Ovary (tissue), 9 donors: ENCODE data around the gene BTG1. TPM values are rescaled to one million over a fixed set of nuclear protein-coding genes. Genes with fewer than 3 reads are reported as not detected.
"Not testable (repeated sequence)": the region's sequence is repeated elsewhere in the genome, so short reads cannot be mapped to it uniquely, and the experiment has no call there.

Source experiments
- DNase-seq, 5 donors: peaks; one replicate each; pipeline ENCODE4 v3.0.0-alpha.2; 2019 to 2020
- H3K27ac ChIP-seq, 2 donors: fragments of 200-600 bp; one replicate each; pipeline versions ENCODE4 v1.5.1 to v1.8.0; 2019 to 2022
- H3K27me3 ChIP-seq: fragments of 200-600 bp; one replicate; pipeline ENCODE4 v1.8.0; 2022
- H3K36me3 ChIP-seq: fragments of 200-600 bp; sonication (generic); one replicate; pipeline ENCODE4 v1.5.1; 2019
- H3K4me1 ChIP-seq: one replicate; pipeline ENCODE4 v1.8.1; 2013; ENCODE audit warnings: mild to moderate bottlenecking, moderate library complexity; ENCODE audit not compliant: insufficient read depth
- H3K4me3 ChIP-seq: fragments of 200-600 bp; sonication (generic); one replicate; pipeline ENCODE4 v1.5.1; 2017
- H3K9me3 ChIP-seq, 2 donors: fragments of 200-600 bp in 1 of 2; sonication (generic) in 1 of 2; one replicate each; pipeline versions ENCODE4 v1.5.1 to v1.8.1; 2013 to 2019; ENCODE audit warnings: mild to moderate bottlenecking in 1 of 2, moderate library complexity in 1 of 2
- EP300 ChIP-seq: sonication (generic); formaldehyde crosslinking; IDR thresholded peaks from one replicate; pipeline ENCODE4 v1.6.1; 2017; ENCODE audit warnings: antibody characterized with exemption
- POLR2A ChIP-seq: fragments of 450-650 bp; IDR thresholded peaks from one replicate; pipeline ENCODE4 v1.6.1; 2017; ENCODE audit warnings: antibody characterized with exemption, mild to moderate bottlenecking, moderate library complexity
- WGBS, 3 donors: extraction: QIAGEN DNeasy Blood & Tissue Kit in 1 of 3; methylation state at CpG; one replicate each; pipeline versions ENCODE4 v1.1.5 to v1.1.7; 2013 to 2017; 5-methylcytosine and 5-hydroxymethylcytosine counted together
- intact Hi-C, 4 donors: fragments of 100-400 bp; cut with DNase I; formaldehyde crosslinking; loops; one replicate each; pipeline versions ENCODE4 v1.11.0 to v1.15.1; 2022 to 2023
- polyA plus RNA-seq, 2 donors: library from polyadenylated mRNA; stranded (reverse); fragments of 200-250 nt in 1 of 2; fragments of 350-450 nt in 1 of 2; fragmentation: Illumina TruSeq in 1 of 2; extraction: RNeasy Lipid Tissue Mini Kit (QIAGEN cat#74804) in 1 of 2; gene quantifications; one replicate each; pipeline ENCODE4 v1.2.3, GENCODE V29; 2013 to 2014
- small RNA-seq: library from RNA; depleted of rRNA; stranded (forward); fragments of <200 nt; gene quantifications from one replicate; pipeline ENCODE3, GENCODE V24; 2016
- total RNA-seq, 7 donors: library from RNA; depleted of rRNA in 2 of 7; stranded (reverse); fragments of >200 nt in 2 of 7; fragmentation: NEBNext Ultra II Directional in 3 of 7; extraction: Animal tissue kit (Norgen Biotek cat#: 25700) in 3 of 7; gene quantifications; one replicate each; pipeline versions ENCODE4 v1.1.0 to v1.2.4, GENCODE V29; 2016 to 2023
- TF ChIP-seq, protein P1 (sequence below), 3 donors: fragments of 450-650 bp in 2 of 3; fragments of 200-600 bp in 1 of 3; IDR thresholded peaks; one replicate each; pipeline versions ENCODE4 v1.5.1 to v1.8.0; 2016 to 2022; ENCODE audit warnings: antibody characterized with exemption in 3 of 3, mild to moderate bottlenecking in 1 of 3
- donor health status: DM: no; HTN: no; CAD: no; lungs with moderate emphysema.
- donor health status: DM: no; HTN: no; CAD: no.
- donor health status: Bipolar disorder and iron deficiency.
- donor health status: DM: yes; HTN: yes; CAD: no.
- donor health status: DM: no; HTN: no; CAD: no.
- donor health status: DM: yes; HTN: yes; CAD: no.

Gene BTG1
- total and polyA plus RNA-seq, 9 donors: 55.8 to 145 (median 86.1) TPM

DNA sequence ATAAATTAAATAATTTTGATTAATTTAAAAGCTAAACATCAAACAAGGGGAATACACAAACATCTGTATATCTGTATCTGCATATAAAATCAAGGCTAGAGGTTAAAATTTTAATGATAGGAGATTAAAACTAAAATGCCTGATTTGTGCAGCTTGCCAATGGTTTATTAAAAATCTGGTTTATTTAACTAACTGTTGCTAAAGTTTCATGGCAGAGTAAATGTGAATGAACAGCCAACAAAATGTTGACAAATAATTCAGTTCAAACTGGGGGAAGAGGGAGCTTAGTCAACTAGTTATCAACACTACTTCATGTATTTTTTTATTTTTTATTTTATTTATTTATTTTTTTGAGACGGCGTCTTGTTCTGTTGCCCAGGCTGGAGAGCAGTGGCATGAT is 43.0 kb downstream of the BTG1 start:
- DNase-seq: no peak
- Histone ChIP-seq H3K4me3 (no peak overlapping the region), H3K27me3 (no peaks in the 10 kb centered on the region), H3K4me1 (peaks cover 2% of the 10 kb centered on the region), H3K9me3 (no peaks in the 10 kb centered on the region), H3K36me3 (no peaks in the 10 kb centered on the region), H3K27ac (no peak overlapping the region)
- TF ChIP-seq EP300 (no peak), POLR2A (no peak)
- intact Hi-C loops: no loop called here
- 30 to 56% (median 36%) methylated on average over 2 of the region's 2 CpGs for WGBS, 3 donors

DNA sequence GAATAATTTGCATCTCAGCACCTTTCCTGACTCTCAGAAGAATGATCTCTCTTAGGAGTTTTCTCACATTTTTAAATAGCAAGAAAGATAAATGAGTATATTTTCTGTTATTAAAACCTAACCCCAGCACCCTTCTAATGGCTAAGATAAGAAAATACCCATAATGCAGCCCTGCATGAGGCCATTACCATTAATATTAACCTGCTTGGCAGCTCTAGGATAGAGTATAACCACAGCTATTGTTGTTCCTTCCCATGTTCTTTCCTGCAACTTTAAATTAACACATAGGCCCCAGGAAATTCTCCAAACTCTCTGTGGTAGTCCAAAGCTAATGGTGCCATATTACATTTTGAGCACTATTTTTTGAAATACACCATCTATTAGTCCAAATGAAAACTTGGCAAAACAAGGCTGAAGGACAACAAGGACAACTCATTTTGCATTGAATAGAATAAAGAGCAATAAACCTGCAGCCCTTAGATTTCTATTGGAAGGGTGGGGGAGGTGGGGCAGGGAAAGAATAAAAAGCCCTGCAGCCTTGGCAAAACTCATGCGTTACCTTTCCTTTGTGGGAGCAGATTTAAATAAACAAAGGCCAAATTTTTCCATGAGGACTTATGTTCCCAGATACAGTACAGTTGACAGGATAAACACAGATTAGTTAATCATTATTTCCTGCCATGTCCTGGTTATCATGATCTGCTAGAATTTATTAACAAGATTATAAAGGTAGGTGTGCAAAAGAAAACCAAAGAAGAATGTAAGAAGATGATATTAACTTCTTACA is 46.9 kb downstream of the BTG1 start:
- H3K4me3 ChIP-seq: no peak overlapping the region
- 87 to 94% (median 94%) methylated on average over 1 of the region's 1 CpG for WGBS, 3 donors
- no peak for DNase-seq
- H3K27me3 ChIP-seq: no peaks in the 10 kb centered on the region
- no peak overlapping the region for H3K27ac ChIP-seq
- H3K4me1 ChIP-seq: no peaks in the 10 kb centered on the region
- intact Hi-C loops: no loop called here
- no peaks in the 10 kb centered on the region for H3K9me3 ChIP-seq
- TF ChIP-seq, protein P1, sequence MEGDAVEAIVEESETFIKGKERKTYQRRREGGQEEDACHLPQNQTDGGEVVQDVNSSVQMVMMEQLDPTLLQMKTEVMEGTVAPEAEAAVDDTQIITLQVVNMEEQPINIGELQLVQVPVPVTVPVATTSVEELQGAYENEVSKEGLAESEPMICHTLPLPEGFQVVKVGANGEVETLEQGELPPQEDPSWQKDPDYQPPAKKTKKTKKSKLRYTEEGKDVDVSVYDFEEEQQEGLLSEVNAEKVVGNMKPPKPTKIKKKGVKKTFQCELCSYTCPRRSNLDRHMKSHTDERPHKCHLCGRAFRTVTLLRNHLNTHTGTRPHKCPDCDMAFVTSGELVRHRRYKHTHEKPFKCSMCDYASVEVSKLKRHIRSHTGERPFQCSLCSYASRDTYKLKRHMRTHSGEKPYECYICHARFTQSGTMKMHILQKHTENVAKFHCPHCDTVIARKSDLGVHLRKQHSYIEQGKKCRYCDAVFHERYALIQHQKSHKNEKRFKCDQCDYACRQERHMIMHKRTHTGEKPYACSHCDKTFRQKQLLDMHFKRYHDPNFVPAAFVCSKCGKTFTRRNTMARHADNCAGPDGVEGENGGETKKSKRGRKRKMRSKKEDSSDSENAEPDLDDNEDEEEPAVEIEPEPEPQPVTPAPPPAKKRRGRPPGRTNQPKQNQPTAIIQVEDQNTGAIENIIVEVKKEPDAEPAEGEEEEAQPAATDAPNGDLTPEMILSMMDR (IDR thresholded peaks at IDR 0.05): no peak
- TF ChIP-seq EP300 (no peak), POLR2A (no peak)
- H3K36me3 ChIP-seq: no peaks in the 10 kb centered on the region

DNA sequence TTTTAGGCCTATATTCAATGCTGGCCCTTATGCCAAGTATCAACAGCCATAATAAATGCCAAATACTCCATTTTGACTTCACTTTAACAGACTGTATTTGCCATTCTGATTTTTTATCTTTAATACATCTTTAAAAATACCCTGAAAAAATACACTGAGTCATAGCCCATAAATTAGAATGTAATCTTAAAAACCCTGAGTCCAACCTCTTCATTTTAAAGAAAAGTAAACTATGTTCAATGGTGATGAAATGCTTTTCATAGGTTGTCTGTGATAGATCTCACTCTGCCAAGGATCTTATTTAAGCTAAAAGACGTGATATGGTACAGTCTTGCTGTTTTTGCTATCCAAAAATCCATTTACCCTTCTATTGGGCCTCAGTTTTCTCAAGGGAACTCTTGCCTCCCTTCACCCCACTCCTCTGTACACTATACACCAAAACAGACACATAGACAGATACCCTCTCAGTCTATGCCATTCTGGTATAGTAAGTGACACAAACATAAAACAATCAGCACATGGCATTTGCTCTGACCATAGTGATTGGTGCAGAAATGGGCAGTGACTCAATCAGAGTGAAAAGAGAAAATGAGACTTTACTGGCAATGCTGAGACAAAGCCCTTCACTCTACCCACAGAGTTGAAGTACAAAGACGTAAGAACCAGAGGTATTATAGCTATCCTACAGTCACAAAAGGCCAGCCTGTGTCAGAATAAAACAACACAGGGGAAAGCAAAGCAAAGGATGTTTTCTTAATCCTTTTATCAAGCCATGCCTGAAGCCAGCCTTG is 49.1 kb downstream of the BTG1 start:
- H3K4me3 ChIP-seq: no peak overlapping the region
- no peaks in the 10 kb centered on the region for H3K9me3 ChIP-seq
- DNase-seq: no peak
- WGBS, 3 donors: 70 to 78% (median 71%) methylated on average over 2 of the region's 2 CpGs
- TF ChIP-seq EP300: no peak
- TF ChIP-seq POLR2A: no peak
- TF ChIP-seq, protein P1 (IDR thresholded peaks at IDR 0.05): no peak
- no peaks in the 10 kb centered on the region for H3K4me1 ChIP-seq
- H3K27me3 ChIP-seq: no peaks in the 10 kb centered on the region
- no peak overlapping the region for H3K27ac ChIP-seq
- intact Hi-C loops: no loop called here
- no peaks in the 10 kb centered on the region for H3K36me3 ChIP-seq

DNA sequence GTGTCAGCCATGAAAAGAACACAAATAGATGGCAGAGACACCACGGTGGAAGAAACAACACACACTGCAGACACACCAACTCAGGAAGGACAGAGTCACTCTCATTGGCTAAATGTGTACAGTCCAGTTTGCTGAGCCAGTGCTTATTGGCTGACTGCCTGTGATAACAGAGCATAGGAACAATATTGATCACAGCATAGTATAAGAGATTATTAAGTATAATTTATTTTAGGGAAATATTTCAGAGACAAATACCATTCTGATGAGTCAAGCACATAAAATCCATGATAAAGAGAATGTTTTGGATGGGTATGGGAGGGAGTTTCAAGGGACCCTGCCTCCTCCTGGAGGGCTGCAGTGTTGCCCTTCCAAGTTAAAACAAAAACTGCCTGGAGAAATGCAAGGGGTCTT is 50.9 kb downstream of the BTG1 start:
- intact Hi-C loops: no loop called here
- Histone ChIP-seq H3K27ac (no peak overlapping the region), H3K4me1 (no peaks in the 10 kb centered on the region), H3K9me3 (no peaks in the 10 kb centered on the region), H3K4me3 (no peak overlapping the region), H3K36me3 (no peaks in the 10 kb centered on the region), H3K27me3 (no peaks in the 10 kb centered on the region)
- DNase-seq: no peak
- TF ChIP-seq, protein P1 (IDR thresholded peaks at IDR 0.05): no peak
- TF ChIP-seq EP300: no peak
- TF ChIP-seq POLR2A: no peak
- 23 to 28% (median 27%) methylated on average over 1 of the region's 1 CpG for WGBS, 3 donors

DNA sequence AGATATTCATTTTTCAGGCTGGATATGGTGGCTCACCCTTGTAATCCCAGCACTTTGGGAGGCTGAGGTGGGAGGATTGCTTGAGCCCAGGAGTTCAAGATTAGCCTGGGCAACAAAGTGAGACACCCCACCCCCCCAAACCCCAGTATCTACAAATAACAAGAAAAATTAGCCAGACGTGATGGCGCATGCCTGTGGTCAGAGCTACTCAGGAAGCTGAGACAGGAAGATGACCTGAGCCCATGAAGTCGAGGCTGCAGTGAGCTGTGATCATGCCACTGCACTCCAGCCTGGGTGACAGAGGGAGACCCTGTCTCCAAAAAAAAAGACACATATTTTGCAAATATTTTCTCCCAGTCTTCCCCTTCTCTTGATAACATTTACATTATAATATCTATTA is 51.3 kb downstream of the BTG1 start:
- H3K4me3 ChIP-seq, H3K27ac ChIP-seq, H3K4me1 ChIP-seq, H3K36me3 ChIP-seq, H3K27me3 ChIP-seq, DNase-seq, H3K9me3 ChIP-seq, intact Hi-C loops: not testable (repeated sequence)
- 62 to 71% (median 64%) methylated on average over 3 of the region's 3 CpGs for WGBS, 3 donors

Small RNA genes lying within 50 kb of the gene (small RNA-seq; reads per million reads assigned to genes)
- gene RF00019: not detected
